Activated B cell treated with CpG ODN at 0.5 μM for 24 hours (primary cell): Measurements from ENCODE around the gene SHC1. TPM values are rescaled to one million over a fixed set of nuclear protein-coding genes. Genes with fewer than 3 reads are reported as not detected.
A peak's percentile ranks its signal among the peaks of the same experiment; 100 is the strongest.
"Not testable (repeated sequence)": the region's sequence is repeated elsewhere in the genome, so short reads cannot be mapped to it uniquely, and the experiment has no call there.

Source experiments
- ATAC-seq: fragments of 200-7000 bp; cut with Tn5 transposase; one replicate; pipeline ENCODE4 v1.10.0; 2021; ENCODE audit warnings: low read depth, mild to moderate bottlenecking, moderate library complexity
- CTCF ChIA-PET: fragments of 350-600 bp; sonication (Branson Sonifier 250); formaldehyde crosslinking; loops from one replicate; lab custom pipeline; 2021; ENCODE audit warnings: antibody characterized with exemption; lab: Charles Lee
- POLR2A ChIA-PET: fragments of 350-600 bp; sonication (Branson Sonifier 250); formaldehyde crosslinking; loops from one replicate; lab custom pipeline; 2021; ENCODE audit warnings: antibody characterized with exemption; lab: Charles Lee
- DNase-seq: peaks from one replicate; pipeline ENCODE4 v3.0.0; 2022
- H3K27ac Mint-ChIP-seq: one replicate; pipeline ENCODE4 v1.8.0; 2020; ENCODE audit warnings: mixed read lengths
- H3K27me3 Mint-ChIP-seq: one replicate; pipeline ENCODE4 v1.8.0; 2021; ENCODE audit warnings: mixed read lengths
- H3K36me3 Mint-ChIP-seq: one replicate; pipeline ENCODE4 v1.8.0; 2021; ENCODE audit warnings: low read depth, mixed read lengths
- H3K4me1 Mint-ChIP-seq: one replicate; pipeline ENCODE4 v1.8.0; 2021; ENCODE audit warnings: mixed read lengths
- H3K4me3 Mint-ChIP-seq: one replicate; pipeline ENCODE4 v1.8.0; 2020; ENCODE audit warnings: mild to moderate bottlenecking, mixed read lengths
- H3K9me3 Mint-ChIP-seq: one replicate; pipeline ENCODE4 v1.8.0; 2020; ENCODE audit warnings: mixed read lengths
- intact Hi-C: fragments of 100-400 bp; cut with micrococcal nuclease; formaldehyde crosslinking; loops from one replicate; pipeline ENCODE4 v1.15.1; 2024
- total RNA-seq: library from RNA; stranded (reverse); gene quantifications from 2 replicates; pipeline ENCODE4 v1.2.3, GENCODE V29; 2022
- TF ChIP-seq, protein P1 (sequence below): fragments of 200-600 bp; IDR thresholded peaks from one replicate; pipeline ENCODE4 v1.8.0; 2022; ENCODE audit warnings: antibody characterized with exemption, mild to moderate bottlenecking

SHC1 gene
- total RNA-seq, 1 donor from 2014 or later = 60.9 TPM

DNA sequence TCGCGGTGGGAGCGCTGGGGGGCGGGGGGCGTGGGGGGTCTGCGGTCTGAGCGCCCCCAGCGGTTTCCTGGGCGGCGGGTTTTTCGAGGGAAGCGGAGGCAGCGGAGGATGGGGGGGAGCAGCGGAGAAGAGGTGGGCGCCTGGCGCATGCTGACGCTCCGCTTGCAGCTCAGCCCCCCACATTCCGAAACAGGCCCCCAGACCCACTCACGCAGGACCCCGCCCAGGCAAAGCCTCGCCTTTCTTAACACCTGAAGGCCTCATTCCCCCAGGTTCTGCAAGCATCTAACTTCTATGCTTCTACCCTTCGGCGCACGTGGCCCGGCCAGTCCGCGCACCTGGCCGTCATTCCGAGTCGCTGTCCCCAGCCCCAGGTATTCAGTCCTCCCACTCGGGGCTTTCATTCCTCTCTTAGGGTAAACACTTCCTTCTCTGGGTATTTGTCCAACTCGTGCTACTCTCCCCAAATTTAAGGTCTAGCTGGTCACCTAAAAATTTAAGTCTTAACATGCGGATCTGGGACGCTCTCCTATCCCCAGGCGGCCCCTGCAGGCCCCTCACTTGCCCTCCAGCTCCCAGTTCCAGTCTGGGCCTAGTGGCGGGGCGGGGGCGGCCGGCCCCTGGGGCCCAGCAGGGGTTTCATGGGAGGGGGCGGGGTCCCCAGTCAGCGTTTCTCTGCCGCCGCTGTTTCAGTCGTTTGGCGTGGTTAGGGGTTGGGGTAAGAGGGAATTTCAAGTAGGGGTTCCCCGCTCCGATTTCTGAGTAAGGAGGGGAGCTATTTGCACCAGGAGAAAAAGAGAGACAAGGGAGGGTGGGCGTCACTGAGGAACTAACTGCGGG lies 29.2 kb upstream of the SHC1 start:
- CTCF ChIA-PET = interaction anchor here (0.9 to 3.2 kb wide), 16 partner anchors 11 to 332 kb away, joined by 3 to 35 read pairs (median 4); partner anchors contain the start of genes ADAM15, CKS1B, FLAD1 and PBXIP1
- peak overlapping the region; percentile 94 for H3K4me3 Mint-ChIP-seq
- POLR2A ChIA-PET = interaction anchor here (0.9 to 7.2 kb wide), 16 partner anchors 12 to 563 kb away, joined by 3 to 68 read pairs (median 4); partner anchors contain the start of genes ASH1L, CKS1B, FLAD1 and KRTCAP2

DNA sequence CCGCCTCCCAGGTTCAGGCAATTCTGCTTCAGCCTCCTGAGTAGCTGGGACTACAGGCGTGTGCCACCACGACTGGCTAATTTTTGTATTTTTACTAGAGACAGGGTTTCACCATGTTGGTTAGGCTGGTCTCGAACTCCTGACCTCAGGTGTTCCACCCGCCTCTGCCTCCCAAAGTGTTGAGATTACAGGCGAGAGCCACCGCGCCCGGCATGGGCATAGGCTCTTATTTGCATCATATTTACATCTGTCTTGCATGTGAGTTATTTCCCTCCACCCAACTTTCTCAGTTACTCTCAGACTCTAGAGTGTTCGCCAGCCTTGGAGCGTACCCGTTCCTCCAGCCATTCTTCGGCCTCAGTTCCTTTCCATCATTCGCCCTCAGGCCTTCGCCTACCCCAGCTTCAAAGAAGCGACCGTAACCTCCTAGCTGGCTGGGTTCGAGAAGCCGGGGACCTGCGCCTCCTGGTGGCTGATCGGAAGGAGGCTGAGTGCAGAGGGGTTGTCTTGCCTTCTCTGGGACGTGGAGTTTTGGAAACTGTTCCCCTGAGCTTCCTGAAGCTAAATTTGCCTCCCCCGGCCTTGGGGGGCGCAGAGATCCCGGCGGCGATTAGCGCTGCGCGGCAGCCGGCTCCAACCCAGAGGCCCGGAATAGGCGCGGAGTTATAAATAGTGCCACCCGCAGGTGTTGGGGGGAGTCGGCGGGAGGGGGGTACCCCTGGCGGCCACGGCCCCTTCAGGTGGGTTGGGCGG lies 28.4 kb upstream of the SHC1 start:
- intact Hi-C loops = loop anchor here (1.0 kb wide), 2 partner anchors 38 to 62 kb away; partner anchors contain the start of gene PYGO2
- TF ChIP-seq, protein P1, sequence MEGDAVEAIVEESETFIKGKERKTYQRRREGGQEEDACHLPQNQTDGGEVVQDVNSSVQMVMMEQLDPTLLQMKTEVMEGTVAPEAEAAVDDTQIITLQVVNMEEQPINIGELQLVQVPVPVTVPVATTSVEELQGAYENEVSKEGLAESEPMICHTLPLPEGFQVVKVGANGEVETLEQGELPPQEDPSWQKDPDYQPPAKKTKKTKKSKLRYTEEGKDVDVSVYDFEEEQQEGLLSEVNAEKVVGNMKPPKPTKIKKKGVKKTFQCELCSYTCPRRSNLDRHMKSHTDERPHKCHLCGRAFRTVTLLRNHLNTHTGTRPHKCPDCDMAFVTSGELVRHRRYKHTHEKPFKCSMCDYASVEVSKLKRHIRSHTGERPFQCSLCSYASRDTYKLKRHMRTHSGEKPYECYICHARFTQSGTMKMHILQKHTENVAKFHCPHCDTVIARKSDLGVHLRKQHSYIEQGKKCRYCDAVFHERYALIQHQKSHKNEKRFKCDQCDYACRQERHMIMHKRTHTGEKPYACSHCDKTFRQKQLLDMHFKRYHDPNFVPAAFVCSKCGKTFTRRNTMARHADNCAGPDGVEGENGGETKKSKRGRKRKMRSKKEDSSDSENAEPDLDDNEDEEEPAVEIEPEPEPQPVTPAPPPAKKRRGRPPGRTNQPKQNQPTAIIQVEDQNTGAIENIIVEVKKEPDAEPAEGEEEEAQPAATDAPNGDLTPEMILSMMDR = peak; percentile 50
- CTCF ChIA-PET = interaction anchor here (0.9 to 3.2 kb wide), 17 partner anchors 11 to 331 kb away, joined by 3 to 35 read pairs (median 4); partner anchors contain the start of genes ADAM15, CKS1B, FLAD1 and PBXIP1

More for the DNA sequence above, 29.2 kb upstream of the SHC1 start:
- Mint-ChIP-seq H3K27me3 (no peaks in the 10 kb centered on the region), H3K27ac (peak overlapping the region; percentile 86), H3K36me3 (peaks cover 6% of the 10 kb centered on the region), H3K4me1 (peaks cover 33% of the 10 kb centered on the region), H3K9me3 (no peaks in the 10 kb centered on the region)
- intact Hi-C loops = loop anchor here (1.0 kb wide), 2 partner anchors 38 to 62 kb away; partner anchors contain the start of gene PYGO2
- ATAC-seq (no peak), DNase-seq (peak; percentile 41)
- TF ChIP-seq, protein P1 = no peak

DNA sequence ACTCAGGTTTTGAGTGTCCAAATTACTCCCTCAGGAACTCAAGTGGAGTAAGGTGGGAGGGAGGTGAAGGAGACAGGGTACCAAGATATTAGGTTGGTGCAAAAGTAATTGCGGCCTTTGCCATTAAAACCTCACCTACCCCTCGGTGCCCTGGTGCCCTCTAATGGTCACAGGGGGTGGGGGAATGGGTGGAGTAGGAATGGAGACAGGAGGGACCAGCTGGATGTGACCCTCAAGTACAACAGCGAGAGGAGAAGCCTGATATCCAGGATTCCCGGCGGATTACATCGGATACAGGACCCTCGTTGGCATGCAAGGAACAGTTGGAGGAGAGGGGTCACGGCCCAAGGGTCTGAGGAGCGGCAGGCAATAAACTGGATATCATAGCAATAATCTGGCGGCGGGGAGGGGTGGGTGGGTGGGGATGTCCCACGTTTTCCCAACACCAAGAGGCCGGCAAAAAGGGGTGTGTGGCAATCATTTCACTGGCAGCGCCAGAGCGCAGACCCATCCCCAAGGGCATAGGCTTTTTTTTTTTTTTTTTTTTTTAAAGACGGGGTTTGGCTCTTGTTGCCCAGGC lies 27.7 kb upstream of the SHC1 start:
- DNase-seq (no peak), ATAC-seq (no peak)
- intact Hi-C loops = no loop called here
- ChIA-PET CTCF (interaction anchor here (0.9 to 3.2 kb wide), 16 partner anchors 10 to 330 kb away, joined by 3 to 35 read pairs (median 4); partner anchors contain the start of genes ADAM15, CKS1B, FLAD1 and PBXIP1), POLR2A (interaction anchor here (0.9 to 7.2 kb wide), 8 partner anchors 14 to 42 kb away, joined by 3 to 68 read pairs (median 18); partner anchors contain the start of genes CKS1B, FLAD1, PBXIP1 and PYGO2)
- H3K27ac Mint-ChIP-seq = peak overlapping the region; percentile 87
- no peaks in the 10 kb centered on the region for H3K27me3 Mint-ChIP-seq
- peak overlapping the region; percentile 58 for H3K4me3 Mint-ChIP-seq
- TF ChIP-seq, protein P1 = no peak
- peaks cover 6% of the 10 kb centered on the region for H3K36me3 Mint-ChIP-seq
- H3K4me1 Mint-ChIP-seq = peaks cover 21% of the 10 kb centered on the region
- no peaks in the 10 kb centered on the region for H3K9me3 Mint-ChIP-seq

More for the DNA sequence above, 28.4 kb upstream of the SHC1 start:
- no peaks in the 10 kb centered on the region for H3K9me3 Mint-ChIP-seq
- peak overlapping the region; percentile 87 for H3K27ac Mint-ChIP-seq
- DNase-seq = peak; percentile 51
- peaks cover 27% of the 10 kb centered on the region for H3K4me1 Mint-ChIP-seq
- no peak for ATAC-seq
- peak overlapping the region; percentile 81 for H3K4me3 Mint-ChIP-seq
- POLR2A ChIA-PET = interaction anchor here (0.9 to 7.2 kb wide), 12 partner anchors 13 to 564 kb away, joined by 3 to 68 read pairs (median 7); partner anchors contain the start of genes ASH1L, CKS1B, FLAD1 and PBXIP1
- H3K36me3 Mint-ChIP-seq = peaks cover 6% of the 10 kb centered on the region
- no peaks in the 10 kb centered on the region for H3K27me3 Mint-ChIP-seq

DNA sequence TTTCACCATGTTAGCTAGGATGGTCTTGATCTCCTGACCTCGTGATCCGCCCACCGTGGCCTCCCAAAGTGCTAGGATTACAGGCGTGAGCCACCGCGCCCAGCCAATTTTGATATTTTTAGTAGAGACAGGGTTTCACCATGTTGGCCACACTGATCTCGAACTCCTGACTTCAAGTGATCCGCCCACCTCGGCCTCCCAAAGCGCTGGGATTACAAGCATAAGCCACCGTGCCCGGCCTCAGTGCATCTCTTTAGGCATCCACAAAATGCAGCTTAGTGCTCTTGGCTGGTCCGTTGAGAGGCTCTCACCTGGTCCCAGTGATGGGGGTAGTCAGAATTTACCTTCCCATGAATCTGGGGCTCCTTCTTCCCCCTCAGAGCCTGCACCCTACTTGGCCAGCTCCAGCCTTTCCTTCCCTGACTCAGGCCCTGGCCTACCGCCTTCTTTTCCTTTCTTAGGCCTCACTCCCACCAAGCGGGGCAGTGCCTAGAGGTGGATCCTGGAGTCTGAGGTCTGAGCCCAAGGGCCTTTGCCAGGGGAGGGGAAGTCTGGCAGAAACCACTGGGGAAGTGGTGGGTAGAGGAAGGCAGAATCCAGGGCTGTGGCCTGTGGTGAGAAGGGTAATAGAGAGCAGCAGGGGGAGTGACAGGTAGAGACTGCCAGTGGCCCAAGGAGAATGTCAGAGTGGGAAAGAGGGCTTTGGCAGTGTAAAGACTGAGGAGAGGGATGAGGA lies 26.6 kb upstream of the SHC1 start:
- Mint-ChIP-seq H3K9me3 (no peaks in the 10 kb centered on the region), H3K36me3 (peaks cover 10% of the 10 kb centered on the region), H3K27ac (no peak overlapping the region), H3K4me1 (peaks cover 21% of the 10 kb centered on the region), H3K4me3 (no peak overlapping the region), H3K27me3 (no peaks in the 10 kb centered on the region)
- no peak for ATAC-seq
- DNase-seq = no peak
- TF ChIP-seq, protein P1 = no peak
- POLR2A ChIA-PET = interaction anchor here (0.7 to 1.9 kb wide), 4 partner anchors 11 to 24 kb away, joined by 4 to 7 read pairs (median 6); partner anchors contain the start of gene FLAD1
- CTCF ChIA-PET = interaction anchor here (1.0 kb wide), 1 partner anchor 21 kb away, joined by 3 read pairs; no protein-coding TSS in a partner anchor
- intact Hi-C loops = no loop called here

DNA sequence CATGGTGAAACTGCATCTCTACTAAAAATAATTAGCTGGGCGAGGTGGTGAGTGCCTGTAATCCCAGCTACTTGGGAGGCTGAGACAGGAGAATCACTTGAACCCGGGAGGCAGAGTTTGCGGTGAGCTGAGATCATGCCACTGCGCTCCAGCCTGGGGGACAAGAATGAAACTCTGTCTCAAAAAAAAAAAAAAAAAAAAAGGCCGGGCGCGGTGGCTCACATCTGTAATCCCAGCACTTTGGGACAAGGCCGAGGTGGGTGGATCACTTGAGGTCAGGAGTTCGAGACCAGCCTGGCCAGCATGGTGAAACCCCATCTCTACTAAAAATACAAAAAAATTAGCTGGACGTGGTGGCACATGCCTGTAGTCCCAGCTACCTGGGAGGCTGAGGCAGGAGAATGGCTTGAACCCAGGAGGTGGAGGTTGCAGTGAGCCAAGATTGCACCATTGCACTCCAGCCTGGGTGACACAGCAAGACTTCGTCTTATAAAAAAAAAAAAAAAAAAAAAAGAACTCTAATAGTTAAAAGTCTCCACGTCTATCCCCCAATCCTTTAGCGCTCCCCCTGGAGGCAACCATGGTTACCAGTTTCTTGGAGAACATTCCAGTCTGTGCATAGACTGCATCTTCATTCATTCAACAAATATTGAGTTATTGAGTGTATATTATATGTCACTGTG lies 24.9 kb upstream of the SHC1 start:
- Mint-ChIP-seq H3K4me1 (peaks cover 21% of the 10 kb centered on the region), H3K36me3 (peaks cover 12% of the 10 kb centered on the region)
- intact Hi-C loops, H3K4me3 Mint-ChIP-seq, DNase-seq, H3K27me3 Mint-ChIP-seq, ATAC-seq, H3K27ac Mint-ChIP-seq, H3K9me3 Mint-ChIP-seq: not testable (repeated sequence)
- ChIA-PET POLR2A (interaction anchor here (0.5 to 1.9 kb wide), 6 partner anchors 12 to 1056 kb away, joined by 3 to 9 read pairs (median 5); partner anchors contain the start of genes CKS1B and FLAD1), CTCF (interaction anchor here (3.0 kb wide), 1 partner anchor 21 kb away, joined by 14 read pairs; no protein-coding TSS in a partner anchor)
